GM19324 (cell line): ENCODE measurements around the gene PFKFB4.
"Not testable (repeated sequence)": the region's sequence is repeated elsewhere in the genome, so short reads cannot be mapped to it uniquely, and the experiment has no call there.

Source experiments
- ATAC-seq: cut with Tn5 transposase; IDR thresholded peaks from one replicate; pipeline ENCODE4 v1.9.1; 2021; ENCODE audit warnings: mild to moderate bottlenecking, moderate library complexity; ENCODE audit not compliant: unreplicated experiment, low FRiP score

The PFKFB4 gene

DNA sequence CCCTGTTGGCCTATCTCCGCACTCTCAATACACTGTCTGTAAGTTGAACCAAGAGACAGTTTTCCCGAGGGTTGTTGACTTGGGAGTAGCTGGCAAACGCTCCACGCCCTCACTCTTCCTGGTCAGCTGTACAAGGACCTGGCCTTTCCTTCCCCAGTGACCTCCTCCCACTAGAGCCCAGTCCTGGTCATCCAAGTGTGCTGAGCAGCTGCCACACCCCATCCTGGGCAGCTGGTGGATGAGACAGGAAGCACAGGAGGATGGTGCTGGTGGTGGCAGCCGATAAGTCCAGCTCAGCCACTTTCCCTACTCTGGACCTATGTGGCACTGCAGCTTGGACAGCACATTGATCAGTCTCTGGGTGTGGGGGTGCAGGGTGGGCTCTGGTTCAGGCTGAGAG is 19.8 kb downstream of the PFKFB4 start:
- no peak for ATAC-seq

DNA sequence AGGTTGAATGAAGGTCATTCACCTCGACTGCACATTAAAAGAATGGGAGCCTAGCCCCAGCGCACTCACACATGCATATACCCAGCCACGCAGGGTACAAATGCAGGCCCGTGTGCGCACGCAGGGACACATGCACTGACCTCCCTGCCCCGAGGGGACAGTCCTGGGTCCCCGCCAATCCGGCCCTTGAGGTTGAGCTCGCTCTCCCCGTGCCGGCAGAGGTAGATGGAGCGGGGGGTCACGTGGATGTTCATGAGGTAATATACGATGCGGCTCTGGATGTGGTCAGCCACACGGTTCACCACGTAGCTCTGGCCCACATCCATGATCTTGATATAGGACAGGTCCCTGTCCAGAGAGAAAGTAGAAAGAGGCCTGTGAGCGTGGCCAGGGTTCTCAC is 20.5 kb downstream of the PFKFB4 start:
- ATAC-seq, result no peak

DNA sequence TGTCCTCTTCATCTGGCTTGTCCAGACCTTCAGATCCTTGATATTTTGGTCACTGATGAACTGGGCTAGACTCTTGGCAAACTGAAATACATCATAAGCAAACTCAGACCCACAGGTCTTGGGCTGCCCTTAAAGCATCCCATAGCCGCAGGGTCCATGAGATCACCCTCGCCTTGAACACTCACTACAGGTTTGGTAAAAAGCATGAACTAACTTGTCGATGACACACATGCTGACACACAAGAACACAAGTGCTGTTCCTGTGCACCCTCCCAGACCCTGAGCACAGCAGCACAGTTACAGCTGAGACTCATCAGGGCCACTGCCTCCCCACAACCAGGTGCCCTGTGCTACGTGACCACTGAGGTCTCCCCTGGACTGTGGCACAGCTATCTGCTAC is 21.0 kb downstream of the PFKFB4 start:
- ATAC-seq, result no peak

DNA sequence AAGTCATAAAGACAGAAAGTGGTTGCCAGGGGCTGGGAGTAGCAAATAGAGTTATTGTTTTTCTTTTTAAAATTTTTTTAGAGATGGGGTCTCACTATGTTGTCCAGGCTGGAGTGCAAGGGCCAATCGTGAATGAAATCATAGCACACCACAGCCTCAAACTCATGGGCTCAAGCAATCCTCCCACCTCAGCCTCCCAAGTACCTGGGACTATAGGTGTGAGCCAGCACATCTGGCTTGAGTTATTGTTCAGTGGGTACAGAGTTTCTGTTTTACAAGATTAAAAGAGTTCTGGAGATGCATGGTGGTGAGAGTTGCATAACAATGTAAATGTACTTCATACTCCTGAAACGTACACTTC is 23.6 kb downstream of the PFKFB4 start:
- ATAC-seq, result no peak

DNA sequence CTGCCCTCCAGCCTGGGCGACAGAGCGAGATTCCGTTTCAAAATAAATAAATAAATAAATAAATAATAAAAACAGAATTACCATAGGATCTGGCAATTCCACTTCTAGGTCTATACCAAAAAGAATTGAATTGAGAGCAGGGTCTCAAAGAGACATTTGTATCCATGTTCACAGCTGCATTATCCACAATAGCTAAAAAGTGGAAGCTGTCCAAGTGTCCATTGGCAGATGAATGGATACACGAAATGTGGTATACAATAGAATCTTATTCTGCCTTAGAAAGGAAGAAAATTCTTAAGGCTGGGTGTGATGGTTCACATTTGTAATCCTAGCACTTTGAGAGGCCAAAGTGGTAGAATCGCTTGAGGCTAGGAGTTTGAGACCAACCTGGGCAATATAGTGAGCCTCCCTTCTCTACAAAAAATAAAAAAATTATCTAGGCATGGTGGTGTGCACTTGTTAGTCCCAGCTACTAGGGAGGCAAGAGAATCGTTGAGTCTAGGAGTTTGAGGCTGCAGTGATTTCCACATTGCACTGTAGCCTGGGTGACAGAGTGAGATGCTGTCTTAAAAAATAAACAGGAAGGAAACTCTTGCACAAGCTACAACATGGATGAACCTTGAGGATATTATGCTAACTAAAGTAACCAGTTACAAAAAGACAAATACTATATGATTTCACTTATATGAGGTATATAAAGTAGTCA is 24.2 kb downstream of the PFKFB4 start:
- no peak for ATAC-seq

DNA sequence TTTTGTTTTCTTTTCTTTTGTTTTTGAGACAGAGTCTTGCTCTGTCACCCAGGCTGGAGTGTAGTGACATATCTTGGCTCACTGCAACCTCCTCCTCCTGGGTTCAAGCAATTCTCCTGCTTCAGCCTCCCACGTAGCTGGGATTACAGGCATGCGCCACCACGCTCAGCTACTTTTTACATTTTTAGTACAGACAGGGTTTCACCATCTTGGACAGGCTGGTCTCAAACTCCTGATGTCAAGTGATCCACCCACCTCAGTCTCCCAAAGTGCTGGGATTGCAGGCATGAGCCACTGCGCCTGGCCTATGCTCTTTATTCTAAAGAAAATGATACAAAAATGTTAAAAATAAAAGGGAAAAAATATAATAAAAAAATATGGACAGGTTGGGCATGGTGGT is 25.9 kb downstream of the PFKFB4 start:
- not testable (repeated sequence) for ATAC-seq

DNA sequence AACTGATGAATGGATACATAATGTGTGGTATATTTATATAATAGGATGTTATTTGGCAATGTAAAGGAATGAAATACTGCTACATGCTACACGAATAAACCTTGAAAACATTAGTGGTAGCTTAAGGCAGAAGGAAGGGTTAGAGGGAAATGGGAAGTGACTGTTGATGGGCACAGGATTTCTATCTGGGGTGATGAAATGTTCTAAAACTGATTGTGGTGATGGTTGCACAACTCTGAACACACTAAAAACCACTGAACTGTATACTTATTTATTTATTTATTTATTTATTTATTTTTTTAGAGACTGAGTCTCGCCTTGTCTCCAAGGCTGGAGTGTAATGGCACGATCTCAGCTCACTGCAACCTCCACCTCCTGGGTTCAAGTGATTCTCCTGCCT is 27.8 kb downstream of the PFKFB4 start:
- no peak for ATAC-seq

DNA sequence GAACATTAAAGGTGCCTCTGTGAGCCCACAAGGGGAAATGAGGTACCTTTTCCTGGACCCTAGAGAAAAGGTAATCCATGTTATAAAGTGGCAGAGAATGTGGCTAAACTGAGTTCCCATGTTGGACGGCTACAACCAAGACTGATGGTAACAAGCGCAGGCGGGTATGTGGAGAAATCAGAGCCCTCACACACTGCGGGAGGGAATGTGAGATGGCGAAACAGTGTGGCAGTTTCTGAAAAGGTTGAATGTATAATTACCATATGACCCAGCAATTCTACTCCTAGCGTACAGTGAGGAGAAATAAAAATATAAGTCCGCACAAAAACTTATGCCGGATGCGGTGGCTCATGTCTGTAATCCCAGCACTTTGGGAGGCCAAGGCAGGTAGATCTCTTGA is 28.6 kb downstream of the PFKFB4 start:
- no peak for ATAC-seq

DNA sequence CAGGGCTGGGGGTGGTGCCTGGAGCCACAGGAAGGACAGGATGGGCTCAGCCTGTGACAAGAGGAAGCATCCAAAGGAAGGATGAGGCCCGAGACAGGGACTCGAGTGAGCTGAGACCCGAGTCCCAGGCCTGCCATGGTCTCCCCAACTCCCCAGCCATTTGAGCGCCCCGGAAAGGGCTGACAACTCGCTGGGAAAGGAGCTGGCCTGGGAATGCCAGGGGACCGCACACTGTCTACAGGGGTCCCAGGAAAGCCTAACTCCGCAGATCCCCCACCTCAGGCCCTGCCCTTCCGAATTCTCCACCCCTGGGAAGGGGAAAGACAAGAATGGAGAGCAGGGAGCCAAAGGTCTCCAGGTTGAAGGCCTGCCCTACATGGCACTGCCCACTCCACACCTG is 31.6 kb downstream of the PFKFB4 start:
- ATAC-seq, result no peak

DNA sequence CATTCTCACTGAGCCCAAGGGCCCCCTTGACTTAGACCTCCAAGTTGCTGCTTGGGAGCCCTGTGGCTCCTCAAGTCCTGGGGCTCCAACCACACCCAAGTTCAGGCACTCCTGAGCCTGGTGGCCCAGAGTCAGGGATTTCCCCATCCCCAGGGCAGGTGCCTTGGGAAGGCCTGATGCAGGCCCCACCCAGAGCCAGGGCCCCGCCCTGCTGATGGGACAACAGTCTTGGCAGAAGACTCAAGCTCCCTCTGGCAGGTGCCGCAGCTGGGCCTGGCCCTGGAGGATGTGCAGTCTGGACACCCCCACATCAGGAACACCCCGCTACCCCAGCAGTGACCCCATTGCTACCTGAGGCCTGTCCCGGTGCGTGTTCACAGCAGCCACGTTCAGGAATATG is 35.0 kb downstream of the PFKFB4 start:
- ATAC-seq, result no peak

DNA sequence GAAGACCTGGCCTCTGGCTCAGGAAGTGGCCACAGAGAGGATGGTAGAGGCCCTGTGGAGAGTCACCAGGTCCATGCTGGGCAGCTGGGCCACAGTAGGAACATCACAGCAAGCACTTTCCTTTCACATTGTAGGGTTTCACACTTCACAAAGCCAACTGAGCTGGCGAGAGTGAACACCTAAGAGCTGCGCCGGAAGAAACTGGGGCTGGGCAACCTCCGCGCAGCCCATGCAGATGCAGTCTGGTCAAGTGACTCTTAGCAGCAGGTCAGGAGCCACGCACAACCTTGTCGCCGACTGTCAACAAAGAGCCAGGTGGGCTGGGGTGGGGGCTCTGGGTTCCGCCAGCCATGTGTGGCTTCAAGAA is 37.3 kb downstream of the PFKFB4 start:
- ATAC-seq, result no peak

DNA sequence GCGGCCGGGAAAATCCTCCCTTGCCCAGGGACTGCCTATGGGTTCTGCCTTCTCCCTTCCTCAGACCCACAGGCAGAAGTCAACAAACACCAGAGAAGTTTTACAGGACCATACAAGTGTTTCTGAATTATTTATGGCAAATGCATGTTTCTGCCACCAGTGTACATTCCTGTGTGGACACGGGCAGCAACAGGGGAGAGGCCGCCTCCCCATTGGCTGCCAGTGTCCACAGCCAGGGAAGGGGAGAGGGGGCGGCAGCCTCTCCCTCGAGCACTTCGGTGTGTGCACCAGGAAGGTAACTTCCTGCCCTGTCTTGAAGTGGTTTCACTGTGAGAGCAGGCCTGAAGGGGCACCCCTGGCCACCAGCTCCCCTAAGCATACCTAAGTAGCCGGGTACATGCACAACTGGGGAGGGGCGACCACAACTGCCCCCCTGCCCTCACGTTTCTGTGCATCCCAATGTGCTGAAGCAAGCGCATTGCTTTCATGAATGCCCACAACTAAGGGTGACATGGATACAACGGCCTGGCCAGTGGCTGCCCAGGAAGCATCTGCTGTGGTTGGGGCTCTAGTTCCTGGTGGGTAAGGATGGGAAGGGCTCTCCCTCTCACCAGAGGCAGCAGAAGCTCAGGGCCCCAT is 37.8 kb downstream of the PFKFB4 start:
- no peak for ATAC-seq

DNA sequence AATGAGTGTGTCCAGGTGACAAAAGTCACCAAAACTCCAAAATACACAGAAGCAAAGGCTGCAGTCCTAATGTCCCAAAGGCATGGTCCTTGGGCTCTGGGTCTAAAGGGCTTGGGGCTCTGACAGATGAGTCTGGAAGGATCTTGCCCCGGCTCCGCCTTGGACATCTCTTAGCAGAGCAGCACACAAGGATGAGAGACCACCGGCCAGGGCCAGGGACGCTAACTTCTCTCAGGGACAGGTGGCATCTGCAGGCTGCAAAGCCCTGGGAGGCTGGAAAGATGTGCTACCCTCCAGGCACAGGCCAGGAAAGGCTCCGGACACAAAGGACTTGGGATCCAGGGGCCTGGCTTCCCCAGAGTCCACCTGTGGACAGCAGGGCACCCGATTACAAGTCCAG is 38.5 kb downstream of the PFKFB4 start:
- no peak for ATAC-seq

DNA sequence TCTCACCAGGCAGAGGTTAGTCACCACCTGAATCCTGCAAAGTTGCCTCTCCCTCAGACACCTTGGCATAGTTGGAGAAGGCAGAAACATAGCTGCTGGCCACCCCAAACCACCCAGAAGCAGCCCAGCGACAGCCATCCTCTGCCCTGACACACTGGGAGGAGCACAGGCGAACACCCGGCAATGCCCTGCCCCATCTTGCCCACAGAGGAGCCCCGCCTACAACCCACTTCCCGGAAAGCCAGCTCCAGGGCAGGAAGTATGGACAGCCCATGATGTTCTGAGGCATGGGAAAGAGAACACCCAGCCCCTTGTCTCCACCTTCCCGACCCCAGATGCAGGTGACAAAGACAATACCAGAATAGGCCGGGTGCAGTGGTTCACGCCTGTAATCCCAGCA is 40.0 kb downstream of the PFKFB4 start:
- no peak for ATAC-seq

DNA sequence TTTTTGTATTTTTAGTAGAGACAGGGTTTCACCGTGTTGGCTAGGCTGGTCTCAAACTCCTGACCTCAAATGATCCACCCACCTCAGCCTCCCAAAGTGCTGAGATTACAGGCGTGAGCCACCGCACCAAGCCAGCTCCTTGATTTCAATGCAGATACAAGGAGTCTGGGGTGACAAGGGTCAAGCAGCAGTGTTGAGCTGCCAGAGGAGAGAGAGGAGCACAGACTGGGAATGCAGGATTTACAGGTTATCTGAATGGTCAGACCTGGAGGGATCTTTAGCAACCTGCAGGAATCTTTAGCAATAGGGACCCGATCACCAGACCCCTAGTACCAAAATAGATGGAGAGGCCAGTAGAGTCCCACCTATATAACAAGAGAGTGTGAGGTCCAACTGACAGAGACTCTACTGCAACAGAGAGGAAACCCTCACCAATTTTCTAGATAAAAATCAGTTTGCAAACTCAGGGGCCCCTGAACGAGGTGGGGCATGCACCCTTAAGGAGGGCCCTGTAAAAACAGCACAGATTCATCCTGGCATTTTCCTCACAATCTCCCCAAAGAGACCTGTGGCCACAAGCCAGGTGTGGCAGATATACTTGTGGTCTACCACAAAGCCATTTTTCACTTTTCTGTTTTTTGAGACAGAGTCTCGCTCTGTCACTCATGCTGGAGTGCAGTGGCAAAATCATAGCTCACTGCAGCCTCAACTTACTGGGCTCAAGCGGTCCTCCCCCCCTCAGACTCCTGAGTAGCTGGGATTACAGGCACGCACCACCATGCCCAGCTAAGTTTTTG is 42.0 kb downstream of the PFKFB4 start:
- ATAC-seq, result no peak

DNA sequence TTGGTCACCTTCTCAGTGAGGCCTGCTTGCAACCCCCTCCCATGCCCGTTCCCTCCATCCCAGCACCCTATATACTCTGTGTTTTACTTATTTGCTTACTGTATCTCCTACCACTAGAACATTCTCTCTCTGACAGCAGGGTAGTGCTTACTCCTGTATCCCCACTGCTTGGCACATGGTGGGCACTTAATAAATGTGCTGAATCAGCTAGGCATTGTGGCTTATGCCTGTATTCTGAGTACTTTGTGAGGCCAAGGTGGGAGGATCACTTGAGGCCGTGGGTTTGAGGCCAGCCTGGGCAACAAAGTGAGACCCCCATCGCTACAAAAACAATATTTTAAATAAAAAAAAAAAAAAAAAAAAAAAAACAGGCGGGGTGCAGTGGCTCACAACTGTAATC is 45.1 kb downstream of the PFKFB4 start:
- no peak for ATAC-seq

DNA sequence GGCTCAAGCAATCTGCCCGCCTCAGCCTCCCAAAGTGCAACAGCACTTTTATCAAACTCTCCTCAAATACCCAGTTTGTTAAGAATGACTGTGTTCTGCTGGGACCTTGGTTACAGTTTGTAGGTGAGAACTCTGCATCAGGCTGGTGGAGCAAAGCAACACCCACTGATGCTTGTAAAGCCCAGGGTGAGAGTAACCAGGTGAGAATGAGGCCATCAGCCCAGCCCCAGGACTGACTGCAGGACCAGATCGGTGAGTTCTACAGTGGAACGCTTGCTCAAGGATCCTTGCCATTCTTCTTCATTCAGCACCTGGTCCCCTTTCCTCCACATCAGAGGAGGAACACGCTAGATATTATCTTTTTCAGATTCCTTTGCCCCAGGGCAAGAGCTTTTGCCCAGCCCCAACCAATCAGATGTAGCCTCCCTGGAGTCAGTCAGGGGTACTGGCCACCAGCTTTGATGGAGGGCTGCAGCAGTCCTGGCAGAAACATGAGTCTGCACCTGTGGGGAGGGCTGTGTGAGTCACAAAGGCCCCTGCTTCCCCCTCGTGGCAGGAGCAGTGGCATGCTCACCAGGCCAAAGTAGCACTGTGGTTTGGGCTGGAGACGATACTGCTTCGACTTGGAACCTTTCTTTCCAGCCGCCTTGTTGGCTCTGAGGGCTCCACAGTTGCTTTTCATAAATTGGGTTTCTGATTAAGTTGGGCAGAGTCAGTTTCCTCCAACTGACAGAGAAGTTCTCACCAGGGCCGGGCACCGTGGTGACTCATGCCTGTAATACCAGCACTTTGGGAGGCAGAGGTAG is 49.1 kb downstream of the PFKFB4 start:
- no peak for ATAC-seq

DNA sequence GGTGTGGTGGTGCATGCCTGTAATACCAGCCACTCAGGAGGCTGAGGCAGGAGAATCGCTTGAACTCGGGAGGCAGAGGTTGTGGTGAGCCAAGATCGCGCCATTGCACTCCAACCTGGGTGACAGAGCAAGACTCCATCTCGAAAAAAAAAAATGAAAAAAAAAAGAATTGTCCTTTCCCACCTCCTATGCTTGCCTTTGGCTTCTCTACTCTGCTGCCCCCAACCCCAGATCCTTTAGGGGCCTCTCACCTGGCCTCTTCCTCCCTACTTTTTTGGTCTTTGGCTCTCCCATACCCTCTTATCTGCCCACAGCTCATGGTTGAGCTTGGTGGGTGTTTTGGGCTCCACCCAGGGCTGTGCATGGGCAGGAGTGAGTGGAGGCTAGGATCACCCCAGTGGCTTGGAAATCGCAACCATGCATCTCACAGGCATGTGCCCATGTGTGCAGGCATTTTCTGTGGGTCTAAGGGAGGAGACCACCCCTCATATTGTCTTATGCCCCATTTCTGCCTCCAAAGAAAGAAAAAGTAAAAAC is 50.6 kb downstream of the PFKFB4 start:
- ATAC-seq, result no peak

DNA sequence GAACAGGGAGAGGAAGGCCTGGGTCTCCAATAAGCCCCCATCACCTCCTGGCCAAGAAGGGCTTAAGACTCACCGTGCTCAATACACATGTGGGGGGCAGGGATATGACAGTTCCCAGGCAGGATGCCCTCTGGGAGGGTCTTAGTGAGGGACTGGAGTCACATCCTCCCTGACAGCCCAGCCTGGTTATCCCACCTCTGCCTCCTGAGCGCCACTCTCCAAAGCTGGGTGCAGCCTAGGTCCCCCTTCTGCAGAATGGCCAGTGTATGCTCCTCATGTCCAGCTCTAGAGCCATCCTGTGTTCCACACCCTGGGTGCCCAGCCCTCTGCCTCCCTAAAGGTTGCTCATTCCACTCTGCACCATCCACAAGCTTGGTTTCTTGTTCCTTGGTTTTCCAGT is 51.5 kb downstream of the PFKFB4 start:
- no peak for ATAC-seq

DNA sequence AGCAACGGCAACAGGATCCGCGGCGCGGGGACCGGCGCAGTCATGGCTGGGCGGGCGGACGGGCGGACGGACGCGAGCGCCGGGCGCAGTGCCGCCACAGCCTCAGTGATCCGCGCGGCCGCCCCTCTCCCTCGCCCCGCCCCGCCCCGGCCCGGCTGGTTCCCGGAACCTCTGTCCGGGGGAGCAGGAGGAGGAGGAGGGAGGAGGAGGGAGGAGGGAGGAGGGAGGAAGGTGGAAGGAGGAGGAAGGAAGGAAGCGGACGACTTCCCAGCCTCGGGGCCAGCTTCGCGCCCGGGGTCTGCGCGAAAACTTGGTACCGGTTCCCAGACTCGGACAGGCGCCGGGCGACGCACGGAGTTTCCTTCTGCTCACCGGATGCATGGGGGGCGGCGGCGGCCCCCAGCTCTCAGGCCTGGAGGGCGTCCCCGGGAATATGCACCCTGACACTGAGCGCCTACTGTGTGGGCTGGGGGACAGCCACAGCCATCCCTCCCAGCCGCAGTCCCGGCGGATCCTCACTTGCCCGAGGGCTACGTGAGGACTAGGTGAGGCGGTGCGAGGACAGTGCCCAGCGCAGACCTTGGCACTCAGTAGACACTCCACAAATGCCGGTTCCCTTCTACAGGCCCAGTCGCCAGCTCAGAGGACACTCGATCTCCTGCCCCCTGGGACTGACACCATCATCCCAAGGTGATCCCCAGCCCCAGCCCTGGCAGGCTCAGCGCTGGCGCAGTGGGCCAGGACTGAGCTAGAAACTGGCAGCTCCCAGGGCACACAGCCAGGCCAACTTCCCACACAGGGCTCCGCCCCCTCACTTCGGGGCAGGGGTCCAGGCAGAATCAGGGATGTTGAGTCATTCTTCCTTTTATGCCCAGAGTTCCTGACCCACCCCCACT is 52.3 kb downstream of the PFKFB4 start, which contains the start of gene SHISA5:
Gene SHISA5, minus strand, starts transcription at position 124 of the 896 bp plus-strand sequence. Its CDS starts 80 bp downstream, at position 44.
- ATAC-seq, result no peak
